ENCODE data around the gene P2RX6.
"Not testable (repeated sequence)": the region's sequence is repeated elsewhere in the genome, so short reads cannot be mapped to it uniquely, and the experiment has no call there.

P2RX6 gene

GRCh38 chr22:20995329-20996030, 19.5 kb upstream of the P2RX6 start:
- DNase-seq, result no peak

- DNase-seq, result no peak
Measured at GRCh38 chr22:20996031-20996410, 18.9 kb upstream of the P2RX6 start.

- DNase-seq, result no peak
Measured at GRCh38 chr22:20996598-20997535, 18.1 kb upstream of the P2RX6 start.

GRCh38 chr22:20997536-20998257, 17.3 kb upstream of the P2RX6 start:
- DNase-seq, result no peak

- DNase-seq, result no peak
Measured at GRCh38 chr22:20998411-20999336, 16.3 kb upstream of the P2RX6 start.

GRCh38 chr22:20999350-21000206, 15.4 kb upstream of the P2RX6 start:
- DNase-seq, result no peak

GRCh38 chr22:21000207-21000986, 14.6 kb upstream of the P2RX6 start:
- DNase-seq, result no peak

- DNase-seq, result no peak
Measured at GRCh38 chr22:21000987-21001600, 13.9 kb upstream of the P2RX6 start.

GRCh38 chr22:21001601-21002325, 13.2 kb upstream of the P2RX6 start, which contains the start of gene THAP7:
Gene THAP7 (minus strand): TSS chr22:21002118. CDS start chr22:21001911, 207 bp downstream.
- DNase-seq, result peak; percentile 97

GRCh38 chr22:21003782-21004181, 11.2 kb upstream of the P2RX6 start:
- no peak for DNase-seq

- not testable (repeated sequence) for DNase-seq
Measured at GRCh38 chr22:21009208-21009607, 5.8 kb upstream of the P2RX6 start.

GRCh38 chr22:21009638-21010425, 5.1 kb upstream of the P2RX6 start:
- DNase-seq, result no peak

GRCh38 chr22:21010426-21011113, 4.4 kb upstream of the P2RX6 start:
- no peak for DNase-seq

GRCh38 chr22:21012446-21013407, 2.2 kb upstream of the P2RX6 start:
- DNase-seq, result no peak

- no peak for DNase-seq
Measured at GRCh38 chr22:21013657-21014201, 1.2 kb upstream of the P2RX6 start.

- DNase-seq, result peak; percentile 86
Measured at GRCh38 chr22:21014202-21014725, 701 bp upstream of the P2RX6 start.
